GM20000 (cell line): Measurements from ENCODE around the gene UQCRQ.

Experiments
- DNase-seq: peaks from one replicate; pipeline ENCODE4 v3.0.0; 2012; ENCODE audit warnings: low spot score
- TF ChIP-seq, protein P1 (sequence below): IDR thresholded peaks from 2 replicates; pipeline ENCODE4 v1.5.1; 2012; ENCODE audit warnings: mild to moderate bottlenecking, control low read depth; ENCODE audit errors: extremely low read depth, missing control alignments

The UQCRQ gene

DNA sequence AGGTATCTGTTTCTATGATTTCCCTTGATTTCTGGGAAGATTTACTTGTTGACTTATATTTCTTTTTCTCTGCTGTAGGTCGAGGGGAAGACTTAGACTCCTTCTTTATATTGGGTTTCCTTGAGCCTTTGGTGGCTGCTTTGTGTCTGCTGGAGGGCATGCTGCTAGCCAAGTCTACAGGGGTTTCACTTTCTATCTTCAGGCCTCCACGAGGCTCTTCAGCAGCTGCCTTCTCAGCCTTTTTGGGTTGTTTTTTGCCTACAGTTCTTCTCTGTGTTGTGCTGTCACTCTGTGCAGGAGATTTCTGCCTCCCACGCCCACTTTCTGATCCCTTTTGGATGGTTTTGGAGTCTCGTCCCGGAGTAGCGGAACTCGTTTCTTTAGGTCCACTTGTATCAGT lies 30.2 kb downstream of the UQCRQ start:
- TF ChIP-seq, protein P1, sequence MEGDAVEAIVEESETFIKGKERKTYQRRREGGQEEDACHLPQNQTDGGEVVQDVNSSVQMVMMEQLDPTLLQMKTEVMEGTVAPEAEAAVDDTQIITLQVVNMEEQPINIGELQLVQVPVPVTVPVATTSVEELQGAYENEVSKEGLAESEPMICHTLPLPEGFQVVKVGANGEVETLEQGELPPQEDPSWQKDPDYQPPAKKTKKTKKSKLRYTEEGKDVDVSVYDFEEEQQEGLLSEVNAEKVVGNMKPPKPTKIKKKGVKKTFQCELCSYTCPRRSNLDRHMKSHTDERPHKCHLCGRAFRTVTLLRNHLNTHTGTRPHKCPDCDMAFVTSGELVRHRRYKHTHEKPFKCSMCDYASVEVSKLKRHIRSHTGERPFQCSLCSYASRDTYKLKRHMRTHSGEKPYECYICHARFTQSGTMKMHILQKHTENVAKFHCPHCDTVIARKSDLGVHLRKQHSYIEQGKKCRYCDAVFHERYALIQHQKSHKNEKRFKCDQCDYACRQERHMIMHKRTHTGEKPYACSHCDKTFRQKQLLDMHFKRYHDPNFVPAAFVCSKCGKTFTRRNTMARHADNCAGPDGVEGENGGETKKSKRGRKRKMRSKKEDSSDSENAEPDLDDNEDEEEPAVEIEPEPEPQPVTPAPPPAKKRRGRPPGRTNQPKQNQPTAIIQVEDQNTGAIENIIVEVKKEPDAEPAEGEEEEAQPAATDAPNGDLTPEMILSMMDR, result no peak
- peak; percentile 16 for DNase-seq

DNA sequence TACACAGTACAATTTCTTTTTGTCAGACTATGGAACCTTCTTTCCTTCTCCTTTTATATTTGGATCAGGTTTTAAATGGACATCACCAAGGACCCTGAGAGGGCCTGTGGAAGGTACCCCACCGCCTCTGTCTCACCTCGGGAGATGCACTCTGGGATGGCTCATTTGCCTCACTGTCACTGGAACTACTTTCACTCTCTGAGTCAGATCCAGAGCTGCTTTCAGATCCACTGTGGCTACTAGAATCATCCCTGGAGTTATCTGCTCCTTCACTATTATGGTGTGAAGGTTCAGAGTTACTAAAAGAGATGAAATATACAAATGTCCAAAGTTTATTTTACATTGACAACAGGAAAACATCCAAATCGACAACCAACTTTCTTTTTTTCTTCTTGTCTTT lies 31.7 kb downstream of the UQCRQ start:
- TF ChIP-seq, protein P1, result no peak
- no peak for DNase-seq

DNA sequence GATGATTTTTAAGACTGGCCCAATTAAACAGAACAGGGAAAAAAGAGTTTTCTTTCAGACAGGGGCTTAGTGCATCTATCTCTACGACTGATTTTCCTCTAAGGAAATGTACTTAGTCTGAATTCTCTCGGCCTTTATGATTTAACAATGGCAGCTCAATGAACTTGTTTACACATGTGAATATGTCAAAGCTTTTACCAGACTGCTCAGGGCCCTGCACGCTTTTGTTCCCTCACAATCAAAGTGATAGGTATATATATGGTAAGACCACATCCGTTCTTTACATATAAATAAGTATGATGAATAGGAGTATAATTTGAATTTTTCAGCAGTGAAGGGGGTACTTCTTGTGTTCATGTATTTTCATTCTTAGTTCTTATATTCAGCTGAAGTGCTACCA lies 34.6 kb downstream of the UQCRQ start:
- TF ChIP-seq, protein P1, result no peak
- no peak for DNase-seq

DNA sequence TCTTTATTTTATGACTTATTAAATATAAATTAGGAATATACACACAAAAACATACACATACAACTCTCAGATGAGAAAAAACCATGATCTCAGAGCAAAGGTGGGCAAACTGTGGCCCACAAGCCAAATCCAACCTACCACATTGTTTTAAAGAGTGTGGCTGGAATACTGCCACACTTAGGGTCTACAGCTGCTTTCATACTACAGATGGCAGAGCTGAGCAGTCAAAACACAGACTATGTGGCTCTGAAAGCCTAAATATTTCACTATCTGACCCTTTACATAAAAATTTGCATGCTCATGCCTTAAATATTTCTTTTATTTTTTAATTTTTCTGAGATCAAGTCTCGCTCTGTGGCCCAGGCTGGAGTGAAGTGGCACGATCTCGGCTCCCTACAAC lies 35.3 kb downstream of the UQCRQ start:
- TF ChIP-seq, protein P1, result no peak
- DNase-seq, result no peak

DNA sequence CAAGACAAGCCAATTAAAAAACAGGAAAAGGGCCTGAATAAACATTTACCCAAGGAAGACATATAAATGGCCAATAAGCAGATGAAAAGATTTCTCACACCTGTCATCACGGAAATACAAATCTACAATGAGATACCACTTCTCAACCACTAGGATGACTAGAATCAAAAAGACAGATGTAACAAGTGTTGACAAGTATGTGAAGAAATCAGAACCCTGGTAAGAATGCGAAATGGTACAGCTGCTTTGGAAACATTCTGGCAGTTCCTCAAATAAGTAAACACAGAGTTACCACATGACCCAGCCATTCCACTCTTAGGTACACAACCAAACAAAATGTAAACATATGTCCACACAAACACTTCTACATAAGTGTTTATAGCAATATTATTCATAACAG lies 39.5 kb downstream of the UQCRQ start:
- TF ChIP-seq, protein P1, result no peak
- no peak for DNase-seq

DNA sequence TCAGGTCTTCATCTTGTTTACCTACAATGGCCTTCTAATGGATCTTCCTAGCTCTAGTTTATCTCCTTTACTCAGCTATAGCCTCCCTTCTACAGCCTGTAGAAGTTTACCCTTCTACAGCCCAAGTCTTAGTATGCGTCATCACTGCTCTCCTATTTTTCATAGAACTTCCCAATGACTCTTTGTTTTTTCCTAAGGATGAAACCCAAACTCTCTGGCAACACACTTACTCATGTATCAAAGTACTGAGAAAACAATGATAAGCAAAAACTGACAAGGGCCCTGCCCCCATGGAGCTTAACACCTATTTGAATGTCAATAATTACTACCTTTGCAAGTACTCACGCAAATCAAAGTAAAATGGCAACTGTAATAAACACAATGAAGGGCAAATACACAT lies 40.7 kb downstream of the UQCRQ start:
- TF ChIP-seq, protein P1, result no peak
- no peak for DNase-seq

DNA sequence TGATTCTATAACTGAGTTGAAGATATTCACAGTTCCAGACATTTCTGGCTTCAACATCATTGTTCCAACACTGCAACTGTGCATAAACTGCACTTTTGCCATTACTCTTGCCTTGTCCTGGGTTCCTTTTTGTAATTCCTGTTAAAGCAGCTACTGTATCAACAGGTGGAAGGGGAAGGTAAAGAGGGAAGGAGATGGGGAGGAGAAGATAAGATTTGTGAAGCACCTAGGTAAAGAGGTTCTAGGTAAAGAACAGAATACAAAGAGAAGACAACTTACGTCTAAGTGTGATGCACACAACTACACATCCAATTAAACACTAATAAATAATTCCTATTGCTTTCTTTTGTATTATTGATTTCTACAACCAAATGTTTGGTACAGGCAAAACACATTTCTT lies 43.3 kb downstream of the UQCRQ start:
- no peak for DNase-seq
- TF ChIP-seq, protein P1, result no peak
